ENCODE results near the gene DLG2. TPM values are rescaled to one million over a fixed set of nuclear protein-coding genes. Genes with fewer than 3 reads are reported as not detected.

Gene DLG2
- total RNA-seq, 1 donor from 2014 or later = 13.7 TPM

- DNase-seq = no peak
Observed at GRCh38 chr11:85551881-85552280, 75.3 kb downstream of the DLG2 start.

GRCh38 chr11:85541683-85542082 is 85.5 kb downstream of the DLG2 start:
- no peak for DNase-seq

GRCh38 chr11:85540635-85541205 is 86.4 kb downstream of the DLG2 start:
- DNase-seq = no peak

- DNase-seq = no peak
Observed at GRCh38 chr11:85540181-85540580, 87.0 kb downstream of the DLG2 start.

GRCh38 chr11:85539740-85540139 is 87.4 kb downstream of the DLG2 start:
- no peak for DNase-seq

GRCh38 chr11:85539029-85539689 is 88.0 kb downstream of the DLG2 start:
- no peak for DNase-seq

GRCh38 chr11:85536438-85536837 is 90.7 kb downstream of the DLG2 start:
- no peak for DNase-seq

- no peak for DNase-seq
Observed at GRCh38 chr11:85534806-85535205, 92.3 kb downstream of the DLG2 start.

- DNase-seq = no peak
Observed at GRCh38 chr11:85531191-85531897, 95.8 kb downstream of the DLG2 start.

- no peak for DNase-seq
Observed at GRCh38 chr11:85530634-85531033, 96.5 kb downstream of the DLG2 start.

- no peak for DNase-seq
Observed at GRCh38 chr11:85526564-85526963, 100.6 kb downstream of the DLG2 start.

- DNase-seq = no peak
Observed at GRCh38 chr11:85525686-85526085, 101.5 kb downstream of the DLG2 start.

- no peak for DNase-seq
Observed at GRCh38 chr11:85517272-85517671, 109.9 kb downstream of the DLG2 start.

- DNase-seq = no peak
Observed at GRCh38 chr11:85495918-85496317, 131.2 kb downstream of the DLG2 start.

- DNase-seq = no peak
Observed at GRCh38 chr11:85494396-85494795, 132.7 kb downstream of the DLG2 start.

GRCh38 chr11:85485902-85486301 is 141.2 kb downstream of the DLG2 start:
- DNase-seq = no peak

- no peak for DNase-seq
Observed at GRCh38 chr11:85483861-85484260, 143.3 kb downstream of the DLG2 start.

- no peak for DNase-seq
Observed at GRCh38 chr11:85481862-85482261, 145.3 kb downstream of the DLG2 start.

- no peak for DNase-seq
Observed at GRCh38 chr11:85475660-85476517, 151.3 kb downstream of the DLG2 start.

GRCh38 chr11:85472953-85473352 is 154.2 kb downstream of the DLG2 start:
- DNase-seq = no peak

- DNase-seq = no peak
Observed at GRCh38 chr11:85464283-85464682, 162.9 kb downstream of the DLG2 start.

GRCh38 chr11:85459304-85459703 is 167.8 kb downstream of the DLG2 start:
- no peak for DNase-seq

- DNase-seq = no peak
Observed at GRCh38 chr11:85444479-85444878, 182.7 kb downstream of the DLG2 start.
